GM21723 (cell line): ENCODE measurements around the gene ATP1A3.

Experiments used
- ATAC-seq: cut with Tn5 transposase; IDR thresholded peaks from one replicate; pipeline ENCODE4 v1.9.1; 2021; ENCODE audit warnings: mild to moderate bottlenecking, moderate library complexity; ENCODE audit not compliant: unreplicated experiment

Gene ATP1A3

DNA sequence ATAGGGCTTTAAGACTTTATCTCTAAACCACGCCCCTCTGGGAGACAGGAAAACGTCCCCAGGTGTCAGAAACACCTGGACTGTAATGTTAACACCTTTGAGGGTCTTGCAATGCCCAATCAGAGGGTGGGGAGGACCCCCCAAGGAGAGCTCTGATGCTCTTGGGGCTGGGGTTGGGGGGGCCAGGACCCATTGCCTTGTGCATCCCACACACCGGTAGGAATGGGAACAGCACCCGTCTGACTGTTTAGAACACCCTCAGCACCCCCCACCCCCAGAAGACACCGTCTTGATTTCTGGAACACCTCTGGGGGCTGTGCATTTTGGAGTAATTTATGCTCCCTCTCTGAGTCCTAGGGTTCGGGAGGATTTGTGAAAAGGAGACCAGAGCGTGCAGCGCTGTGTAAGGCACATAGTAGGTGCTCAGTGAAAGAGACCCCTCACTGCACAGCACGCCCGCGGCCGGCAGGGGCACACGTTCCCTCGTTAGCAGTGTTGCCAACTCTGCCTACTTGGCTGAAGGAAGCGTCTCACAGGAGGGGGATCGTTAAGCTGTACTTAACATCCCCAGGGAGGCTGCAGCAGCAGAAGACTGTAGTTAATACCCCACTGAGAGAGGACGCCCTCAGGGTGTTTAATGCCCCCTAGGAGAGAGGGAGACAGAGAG lies 63.0 kb downstream of the ATP1A3 start:
- no peak for ATAC-seq

DNA sequence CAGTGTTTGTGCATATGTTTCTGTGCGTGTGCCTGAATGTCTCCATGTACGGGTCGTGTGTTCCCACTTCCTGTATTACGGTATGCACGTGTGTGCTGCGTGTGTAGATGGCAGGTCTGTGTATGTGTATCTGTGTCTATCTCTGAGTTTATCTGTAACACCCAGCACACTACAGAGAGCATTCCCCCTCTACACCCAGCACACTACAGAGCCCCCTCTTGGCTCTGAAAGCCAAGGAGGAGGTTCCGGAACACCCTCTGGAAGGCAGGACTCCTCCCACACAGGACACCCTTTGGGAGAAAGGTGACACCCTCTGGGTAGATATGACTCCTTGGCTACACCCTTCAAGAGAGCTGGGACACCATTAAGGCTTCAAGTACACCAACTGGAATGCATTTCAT lies 63.7 kb downstream of the ATP1A3 start:
- ATAC-seq: no peak

DNA sequence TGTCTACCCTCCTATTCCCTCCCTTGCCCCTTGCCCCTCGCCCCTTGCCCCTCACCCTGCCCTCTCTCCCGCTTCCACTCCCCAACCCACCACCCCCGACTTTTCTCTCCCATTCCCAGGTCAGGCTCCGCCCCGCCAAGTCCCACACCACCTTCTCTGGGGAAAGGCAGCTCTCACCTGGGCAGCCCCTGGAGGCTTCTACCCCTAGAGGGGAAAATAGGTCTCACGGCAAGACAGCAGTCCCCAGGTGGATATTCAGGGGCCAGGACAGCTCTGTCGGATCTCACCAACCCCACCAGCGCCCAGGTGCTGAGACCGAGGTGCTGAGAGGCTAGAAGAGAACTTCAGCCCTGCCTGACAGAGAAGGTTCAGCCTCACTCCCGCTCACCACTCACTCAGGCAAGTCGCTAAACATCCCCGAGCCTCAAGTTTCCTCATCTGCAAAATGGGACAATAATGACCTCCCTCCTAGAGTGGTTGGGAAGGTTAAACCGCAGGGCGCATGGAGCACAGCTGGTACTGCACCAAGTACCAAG lies 64.4 kb downstream of the ATP1A3 start:
- ATAC-seq: no peak

DNA sequence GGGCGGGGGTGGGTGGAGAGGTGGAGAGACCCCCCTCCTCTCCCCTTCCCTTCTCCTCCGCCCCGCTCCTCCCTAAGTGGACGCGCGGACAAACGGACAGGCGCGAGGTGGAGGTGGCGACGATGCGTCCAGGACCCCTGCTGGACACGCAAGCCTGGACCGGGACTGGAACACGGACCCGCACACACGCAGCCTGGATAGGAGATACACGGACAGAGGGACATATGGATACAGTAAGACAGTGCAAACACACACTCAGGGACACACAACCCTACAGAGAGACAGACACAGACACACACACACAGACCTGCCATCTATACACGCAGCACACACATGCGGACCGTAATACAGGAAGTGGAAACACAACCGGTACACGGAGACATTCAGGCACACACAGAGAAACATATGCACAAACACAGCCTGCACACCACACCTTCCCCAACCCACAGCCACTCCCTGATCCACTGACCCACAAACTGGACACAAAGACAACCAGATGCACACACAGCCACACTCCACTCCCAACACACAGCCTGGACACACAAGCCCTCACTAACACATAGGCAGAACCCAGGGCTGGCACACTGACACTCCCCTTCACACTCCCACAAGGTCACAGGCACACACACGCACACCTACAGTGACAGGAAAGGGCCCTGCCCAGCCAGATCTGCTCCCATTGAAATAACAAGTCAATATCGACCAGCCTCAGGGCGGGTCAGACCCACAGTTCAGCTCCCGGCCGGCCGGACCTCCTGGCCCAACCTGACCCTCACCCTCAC lies 65.1 kb downstream of the ATP1A3 start:
- no peak for ATAC-seq

DNA sequence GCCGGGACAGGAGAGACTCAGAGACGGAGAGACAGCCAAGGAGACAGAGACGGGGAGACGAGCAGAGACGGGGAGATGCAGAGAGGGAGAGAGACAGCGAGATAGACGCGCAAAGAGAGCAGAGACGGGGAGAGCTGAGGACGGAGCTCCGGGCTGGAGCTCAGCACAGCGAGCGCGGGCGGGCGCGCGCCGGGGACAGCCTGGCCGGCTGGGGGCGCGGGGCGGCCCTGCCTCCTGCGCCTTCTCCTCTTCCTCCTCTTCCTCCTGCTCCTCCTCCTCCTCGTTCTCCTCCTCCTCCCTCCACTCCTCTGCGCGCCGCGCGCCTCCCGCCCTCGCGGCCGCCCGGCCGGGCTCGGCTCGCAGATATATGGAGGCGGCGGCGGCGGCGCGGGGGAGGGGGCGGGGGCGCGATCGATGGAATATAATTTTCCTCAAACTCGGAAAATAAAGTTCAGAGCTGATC lies 65.8 kb downstream of the ATP1A3 start, which contains the start of gene ERFL:
ERFL (minus strand) TSS at position 229 of the 463 bp plus-strand sequence. CDS start 15,530 bp downstream, outside the sequence.
- ATAC-seq: no peak

DNA sequence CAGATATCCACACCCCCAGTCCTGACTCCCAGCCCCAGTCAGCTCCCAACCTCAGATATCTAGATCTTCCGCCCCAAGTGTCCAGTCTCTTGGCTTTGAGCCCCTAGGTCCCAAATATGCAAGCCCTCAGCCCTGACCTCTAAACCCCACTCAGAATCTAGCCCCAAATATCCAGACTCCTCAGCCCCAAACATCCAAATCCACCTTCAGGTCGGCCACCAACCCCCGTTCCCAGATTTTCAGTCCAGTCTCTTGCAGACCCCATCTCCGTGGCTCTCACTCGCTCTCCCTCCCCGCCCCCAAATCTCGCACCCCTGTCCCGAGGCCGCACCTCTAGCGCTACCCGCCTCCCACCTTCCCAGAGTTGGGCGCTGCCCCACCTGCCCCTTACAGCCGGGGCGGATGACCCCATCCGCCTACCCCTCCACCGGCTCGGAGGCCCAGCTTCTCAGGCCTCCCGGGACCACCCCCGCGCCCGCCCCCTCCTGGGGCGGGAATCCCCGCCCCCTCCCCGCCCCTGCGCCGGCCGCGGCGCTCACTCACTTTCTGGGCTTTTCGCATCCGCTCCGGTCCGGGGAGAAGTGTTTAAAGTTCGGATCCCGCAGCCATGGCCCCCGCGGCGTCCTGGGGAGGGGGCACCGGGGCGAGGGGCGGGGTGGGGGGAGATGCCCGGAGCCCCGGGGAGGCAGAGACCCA lies 66.4 kb downstream of the ATP1A3 start:
- ATAC-seq: no peak

DNA sequence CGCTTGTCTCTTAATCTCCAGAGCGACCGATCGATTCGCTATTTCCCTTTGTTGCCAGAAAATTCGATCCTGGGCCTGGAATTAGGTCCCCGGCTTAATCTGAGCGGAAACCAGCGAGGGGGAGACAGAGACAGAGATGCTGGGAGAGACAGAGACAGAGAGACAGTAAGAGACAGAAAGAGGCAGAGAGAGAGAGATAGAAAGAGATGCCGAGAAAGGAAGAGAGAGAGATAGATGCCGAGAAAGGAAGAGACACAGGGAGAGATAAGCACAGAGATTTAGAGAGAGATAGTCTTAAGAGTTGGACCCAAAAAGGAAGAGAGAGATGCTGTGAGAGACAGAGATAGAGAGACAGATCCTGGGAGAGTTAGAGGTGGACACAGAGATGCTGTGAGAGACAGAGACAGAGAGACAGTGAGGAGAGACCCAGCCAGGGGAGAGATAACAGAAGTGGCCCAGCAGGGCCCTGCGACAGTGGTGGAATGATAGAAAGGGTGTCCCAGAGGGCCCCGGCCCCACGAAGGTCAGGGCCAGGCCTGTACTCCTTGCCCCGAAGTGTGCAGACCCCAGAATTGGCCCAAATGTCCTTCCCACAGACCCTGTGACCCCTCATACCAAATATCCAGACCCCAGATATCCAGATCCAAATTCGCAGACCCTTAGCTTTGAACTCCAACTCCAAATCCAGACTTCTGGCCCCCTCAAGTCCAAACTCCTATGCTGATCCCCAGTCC lies 67.1 kb downstream of the ATP1A3 start:
- no peak for ATAC-seq

DNA sequence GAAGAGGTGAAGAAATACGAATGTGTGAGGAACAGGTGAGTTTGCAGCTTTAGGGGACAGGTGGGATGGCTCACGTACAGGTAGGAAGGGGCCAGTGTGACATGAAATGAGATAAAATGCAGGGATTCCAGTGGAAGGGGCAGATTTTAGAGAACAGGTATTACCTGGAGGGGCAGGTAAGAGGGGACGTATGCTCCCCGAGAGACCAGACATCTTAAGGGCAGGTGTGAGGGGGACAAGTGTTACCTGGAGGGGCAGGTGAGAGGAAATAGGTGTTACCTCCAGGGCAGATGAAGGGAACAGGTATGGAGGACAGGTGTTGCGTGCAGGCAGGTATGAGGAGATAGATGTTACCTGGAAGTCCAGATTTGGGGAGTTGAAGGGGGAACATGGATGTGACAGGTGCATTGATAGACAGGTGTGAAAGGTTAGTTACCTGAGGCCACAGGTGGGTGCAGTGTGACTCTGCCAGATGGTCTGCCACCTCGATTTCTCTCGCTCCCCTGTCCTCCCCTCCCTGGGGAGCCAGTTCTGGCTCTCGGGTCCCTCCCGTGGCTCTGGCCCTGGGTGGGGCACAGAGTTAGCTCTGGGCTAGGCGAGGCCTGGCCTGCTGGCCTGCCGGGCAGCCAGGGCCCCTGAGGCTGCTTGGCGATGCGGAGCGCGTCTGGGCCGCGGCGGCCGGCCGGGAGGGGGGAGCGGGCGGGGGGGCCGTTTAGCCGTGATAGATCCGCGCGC lies 67.8 kb downstream of the ATP1A3 start:
- no peak for ATAC-seq

DNA sequence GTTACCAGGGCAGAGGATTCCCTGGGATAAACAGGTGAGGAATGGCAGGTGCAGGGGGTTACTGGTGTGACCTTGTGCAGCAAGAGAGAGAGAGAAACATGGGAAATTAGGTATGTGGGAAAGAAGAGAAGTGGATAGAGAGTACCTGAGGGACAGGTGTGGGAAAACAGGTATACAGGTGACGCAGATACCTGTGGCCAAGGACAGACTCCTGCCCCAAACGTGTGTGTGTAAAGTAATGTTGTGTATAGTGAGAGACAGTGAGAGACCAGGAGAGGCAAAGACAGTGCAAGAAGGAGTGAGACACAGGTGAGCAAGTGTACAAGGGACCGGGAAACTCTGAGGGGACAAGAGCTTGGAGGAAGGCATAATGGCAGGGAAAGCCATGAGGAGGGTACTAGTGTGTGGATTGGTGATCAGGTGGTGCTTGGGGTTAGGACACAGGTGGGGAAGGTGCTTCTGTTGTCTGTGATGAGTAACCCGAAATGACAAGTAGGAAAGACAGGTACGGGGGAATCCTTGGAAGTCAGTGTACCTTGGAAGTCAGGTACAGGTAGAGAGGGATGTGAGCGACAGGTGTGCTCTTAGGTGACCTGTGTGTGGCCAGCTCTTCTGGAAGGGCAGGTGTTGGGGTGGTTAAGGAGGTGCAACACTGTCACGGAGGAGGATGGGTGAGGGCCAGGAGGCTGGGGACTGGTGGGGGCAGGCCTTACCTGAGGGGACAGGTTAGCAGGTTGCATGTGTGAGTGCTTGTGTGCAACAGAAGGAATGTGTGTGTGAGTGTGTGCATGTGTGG lies 68.6 kb downstream of the ATP1A3 start:
- ATAC-seq: no peak

DNA sequence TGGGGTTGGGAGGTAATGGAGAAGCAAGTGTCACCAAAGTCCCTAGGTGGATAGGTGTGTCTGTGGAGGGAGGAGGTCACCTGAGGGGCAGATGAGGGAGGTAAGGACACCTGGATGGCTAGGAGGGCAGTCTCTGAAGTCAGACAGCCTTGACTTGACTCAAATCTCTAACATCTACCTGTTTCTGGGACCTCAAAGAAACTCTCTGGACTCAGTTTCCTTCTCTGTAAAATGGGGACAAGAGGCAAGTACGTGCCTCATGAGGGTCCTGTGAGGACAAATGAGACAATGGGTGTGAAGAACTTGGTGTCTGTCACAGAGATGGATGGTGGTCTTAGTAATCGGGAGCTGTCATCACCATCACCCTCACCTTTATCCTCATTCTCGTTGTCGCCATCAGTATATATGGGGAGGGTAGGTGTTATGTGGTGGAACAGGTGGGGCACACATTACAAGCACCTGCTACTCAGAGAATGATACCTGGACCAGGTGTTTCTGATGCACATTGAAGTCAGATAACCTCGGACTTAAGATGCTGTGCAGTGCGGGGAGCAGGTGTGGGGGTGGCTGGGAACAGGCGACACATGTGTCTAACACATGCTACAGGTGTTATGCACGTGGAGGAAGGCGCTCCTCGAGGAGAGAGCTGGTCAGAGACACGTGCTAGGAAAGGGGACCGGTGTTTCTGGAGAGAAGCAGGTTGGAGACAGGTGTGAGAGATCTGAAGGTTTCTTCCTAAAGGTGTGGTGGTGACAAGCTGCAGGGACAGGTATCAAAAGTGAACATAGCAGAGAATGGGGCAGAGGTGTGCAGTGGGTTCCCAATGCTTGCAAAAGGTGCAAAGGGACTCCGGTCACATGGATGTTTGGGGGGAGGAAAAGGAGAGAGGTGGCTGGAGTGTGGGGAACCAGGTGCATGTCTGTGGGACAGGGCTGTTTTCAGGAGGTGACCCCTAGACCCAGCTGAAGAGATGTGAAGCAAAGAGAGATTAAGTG lies 69.6 kb downstream of the ATP1A3 start:
- no peak for ATAC-seq

DNA sequence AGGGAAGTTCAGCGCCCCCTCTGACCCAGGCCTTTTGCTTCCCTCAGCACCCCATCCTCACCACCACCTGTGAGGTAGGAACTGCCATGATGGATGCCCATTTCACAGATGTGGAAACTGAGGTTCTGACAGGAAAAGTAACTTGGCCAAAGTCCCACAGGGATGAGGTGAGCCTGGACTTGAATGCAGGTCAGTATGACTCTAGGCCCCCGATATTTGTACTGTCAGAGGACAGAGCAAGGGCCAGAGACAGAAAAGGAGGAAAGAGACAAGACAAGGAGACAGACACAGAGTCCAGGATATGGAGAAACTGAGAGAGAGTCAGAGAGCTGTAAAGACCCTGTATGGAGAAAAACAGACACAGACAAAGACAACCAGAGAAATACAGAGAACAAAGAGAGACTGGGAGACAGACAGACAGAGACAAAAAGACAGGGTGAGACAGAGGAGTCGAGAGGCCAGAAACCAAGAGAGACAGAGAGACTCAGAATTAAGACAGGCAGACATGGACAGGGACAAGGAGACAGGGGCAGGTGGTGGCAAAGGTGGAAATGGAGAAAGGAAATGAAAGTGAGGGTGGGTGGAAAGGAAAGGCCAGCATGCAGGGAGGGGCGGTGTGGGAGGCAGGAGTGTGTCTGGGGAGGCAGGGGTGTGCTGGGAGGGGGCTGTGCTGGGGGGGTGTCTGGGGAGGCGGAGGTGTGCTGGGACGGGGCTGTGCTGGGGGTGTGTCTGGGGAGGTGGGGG lies 70.8 kb downstream of the ATP1A3 start:
- ATAC-seq: no peak

DNA sequence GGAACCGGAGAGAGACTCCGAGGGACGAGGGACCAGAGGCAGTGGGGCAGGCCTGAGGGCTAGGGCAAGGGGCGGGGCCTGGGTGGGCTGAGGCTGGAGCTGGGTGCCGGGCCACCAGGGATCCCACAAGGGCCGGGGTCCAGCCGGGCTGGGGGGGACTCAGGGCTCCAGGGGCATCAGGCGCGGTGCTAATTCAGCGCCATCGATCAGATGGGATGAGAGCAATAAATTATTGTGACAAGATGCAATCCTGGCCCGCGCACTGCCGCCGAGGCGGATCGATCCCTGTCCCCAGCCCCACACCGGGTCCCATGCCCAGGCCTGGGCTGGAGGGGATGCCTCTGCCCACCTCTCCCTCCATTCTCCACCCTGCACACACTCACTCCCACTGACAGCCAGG lies 71.4 kb downstream of the ATP1A3 start:
- ATAC-seq: no peak

DNA sequence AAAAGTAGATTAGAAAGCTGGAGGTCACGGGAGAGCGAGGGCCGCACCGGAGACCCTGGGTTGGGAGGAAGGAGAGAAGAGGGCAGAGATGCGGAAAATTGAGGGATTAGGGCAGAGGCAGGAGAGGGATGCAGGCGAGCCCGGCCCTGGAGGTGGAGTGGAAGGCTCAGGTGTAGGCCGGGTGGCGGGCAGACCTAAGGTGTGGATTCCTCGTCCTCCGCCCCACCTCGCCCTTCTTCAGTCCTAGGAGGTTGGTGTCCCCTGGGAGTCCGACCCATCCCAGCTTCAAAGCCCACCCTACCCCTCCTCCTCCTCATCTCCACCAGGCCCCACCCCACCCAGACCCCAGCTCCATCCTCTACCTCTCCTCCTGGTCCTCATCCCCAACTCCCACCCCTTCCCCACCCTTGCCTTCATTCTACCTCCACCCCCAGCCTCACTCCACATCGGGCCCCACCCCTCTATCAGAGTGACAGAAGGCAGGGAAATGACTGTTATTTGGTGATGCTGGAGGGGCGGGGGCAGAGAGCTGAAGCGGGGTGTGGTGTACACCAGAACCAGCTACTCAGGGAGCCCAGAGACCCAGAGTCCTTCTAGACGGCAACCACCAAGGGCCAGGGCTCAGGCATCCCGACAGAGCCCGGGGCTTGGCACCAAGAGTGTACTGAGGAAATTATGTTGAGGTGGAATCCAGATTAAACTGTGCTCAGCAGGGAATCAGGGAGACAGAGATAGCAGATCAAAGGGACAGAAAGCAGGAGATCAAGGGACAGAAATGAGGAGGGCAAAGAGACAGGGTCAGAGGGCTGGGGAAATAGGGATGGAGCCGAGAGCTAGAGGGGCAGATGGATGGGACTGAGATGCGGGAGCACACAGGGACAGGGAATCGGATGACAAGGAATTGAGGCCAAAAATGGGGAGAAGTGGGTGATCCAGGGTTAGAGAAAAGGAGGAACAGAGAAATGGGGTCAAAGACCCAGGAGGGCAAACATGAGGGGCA lies 72.2 kb downstream of the ATP1A3 start:
- ATAC-seq: no peak

DNA sequence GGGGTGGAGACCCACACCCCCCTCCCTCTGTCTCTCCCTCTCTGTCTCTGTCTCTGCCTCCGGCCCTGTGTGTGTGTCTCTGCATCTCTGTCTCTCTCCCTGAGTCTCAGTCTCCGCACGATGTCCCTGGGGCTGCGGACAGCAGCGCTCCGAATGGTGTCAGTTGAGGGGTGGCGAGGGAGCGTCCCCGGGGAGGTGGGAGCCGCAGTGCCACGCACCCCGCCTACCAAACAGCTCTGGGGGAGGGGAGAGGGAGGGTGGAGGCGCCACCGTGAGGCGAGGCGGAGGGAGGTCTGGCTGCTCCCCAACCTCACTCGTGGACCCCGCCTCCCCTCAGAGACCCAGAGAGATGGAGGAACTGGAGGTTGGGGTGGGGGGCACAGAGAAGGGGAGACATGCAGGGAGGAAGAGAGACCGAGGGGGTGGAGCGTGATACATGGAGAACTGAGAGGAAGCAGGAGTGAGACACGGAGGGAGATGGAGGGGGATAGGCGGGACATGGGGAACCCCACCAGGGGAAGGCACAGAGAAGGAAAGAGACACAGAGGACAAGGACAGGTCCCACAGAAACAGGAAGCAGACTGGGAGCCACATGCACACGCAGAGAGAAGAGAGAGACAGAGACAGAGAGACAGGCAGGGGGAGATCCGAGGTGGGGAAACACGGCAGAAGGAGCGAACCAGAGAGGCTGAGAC lies 73.0 kb downstream of the ATP1A3 start:
- no peak for ATAC-seq

DNA sequence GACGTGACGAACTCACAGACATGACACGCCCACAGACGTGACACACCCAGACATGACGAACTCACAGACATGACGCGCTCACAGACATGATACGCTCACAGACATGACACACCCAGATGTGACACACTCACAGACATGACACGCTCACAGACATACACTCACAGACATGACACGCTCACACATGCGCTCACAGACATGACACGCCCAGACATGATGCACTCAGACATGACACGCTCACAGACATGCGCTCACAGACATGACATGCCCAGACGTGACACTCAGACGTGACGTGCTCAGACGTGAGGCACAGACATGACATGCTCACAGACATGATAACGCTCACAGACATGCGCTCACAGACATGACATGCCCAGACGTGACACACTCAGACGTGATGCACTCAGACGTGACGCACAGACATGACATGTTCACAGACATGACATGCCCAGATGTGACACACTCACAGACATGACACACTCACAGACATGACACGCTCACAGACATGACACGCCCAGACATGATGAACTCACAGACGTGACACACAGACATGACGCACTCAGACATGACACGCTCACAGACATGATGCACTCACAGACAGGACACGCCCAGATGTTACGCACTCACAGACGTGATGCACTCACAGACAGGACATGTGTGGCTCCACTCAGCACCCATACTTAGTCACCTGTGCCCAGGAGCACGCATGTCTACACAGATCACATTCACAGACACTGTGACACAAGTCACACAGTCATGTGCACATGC lies 73.9 kb downstream of the ATP1A3 start:
- no peak for ATAC-seq
